ENCODE measurements around the gene TCP10L.

DNA sequence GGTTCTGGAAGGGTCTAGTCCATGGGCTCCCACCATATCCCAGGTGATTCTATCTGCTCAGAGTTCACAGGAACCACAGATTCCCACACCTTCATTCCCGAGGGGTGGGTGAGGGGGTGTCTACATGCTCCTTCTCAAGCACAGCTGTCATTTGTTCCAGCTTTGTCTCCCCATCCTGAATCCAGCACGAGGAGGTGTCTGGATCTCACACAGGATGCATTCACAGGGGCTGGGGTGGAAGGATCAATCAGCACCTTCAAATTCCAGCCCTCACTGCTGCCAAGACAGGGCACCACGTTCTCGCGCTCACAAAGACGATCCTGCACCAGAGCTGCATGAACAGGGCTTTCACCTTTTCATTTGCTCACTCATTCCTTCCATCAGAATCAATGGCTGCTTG lies 52.7 kb downstream of the TCP10L start:
- TF ChIP-seq, protein P1, sequence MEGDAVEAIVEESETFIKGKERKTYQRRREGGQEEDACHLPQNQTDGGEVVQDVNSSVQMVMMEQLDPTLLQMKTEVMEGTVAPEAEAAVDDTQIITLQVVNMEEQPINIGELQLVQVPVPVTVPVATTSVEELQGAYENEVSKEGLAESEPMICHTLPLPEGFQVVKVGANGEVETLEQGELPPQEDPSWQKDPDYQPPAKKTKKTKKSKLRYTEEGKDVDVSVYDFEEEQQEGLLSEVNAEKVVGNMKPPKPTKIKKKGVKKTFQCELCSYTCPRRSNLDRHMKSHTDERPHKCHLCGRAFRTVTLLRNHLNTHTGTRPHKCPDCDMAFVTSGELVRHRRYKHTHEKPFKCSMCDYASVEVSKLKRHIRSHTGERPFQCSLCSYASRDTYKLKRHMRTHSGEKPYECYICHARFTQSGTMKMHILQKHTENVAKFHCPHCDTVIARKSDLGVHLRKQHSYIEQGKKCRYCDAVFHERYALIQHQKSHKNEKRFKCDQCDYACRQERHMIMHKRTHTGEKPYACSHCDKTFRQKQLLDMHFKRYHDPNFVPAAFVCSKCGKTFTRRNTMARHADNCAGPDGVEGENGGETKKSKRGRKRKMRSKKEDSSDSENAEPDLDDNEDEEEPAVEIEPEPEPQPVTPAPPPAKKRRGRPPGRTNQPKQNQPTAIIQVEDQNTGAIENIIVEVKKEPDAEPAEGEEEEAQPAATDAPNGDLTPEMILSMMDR (IDR thresholded peaks at IDR 0.05; ENCODE audit: insufficient read depth, low read length), result no peak
- TF ChIP-seq, protein P2, sequence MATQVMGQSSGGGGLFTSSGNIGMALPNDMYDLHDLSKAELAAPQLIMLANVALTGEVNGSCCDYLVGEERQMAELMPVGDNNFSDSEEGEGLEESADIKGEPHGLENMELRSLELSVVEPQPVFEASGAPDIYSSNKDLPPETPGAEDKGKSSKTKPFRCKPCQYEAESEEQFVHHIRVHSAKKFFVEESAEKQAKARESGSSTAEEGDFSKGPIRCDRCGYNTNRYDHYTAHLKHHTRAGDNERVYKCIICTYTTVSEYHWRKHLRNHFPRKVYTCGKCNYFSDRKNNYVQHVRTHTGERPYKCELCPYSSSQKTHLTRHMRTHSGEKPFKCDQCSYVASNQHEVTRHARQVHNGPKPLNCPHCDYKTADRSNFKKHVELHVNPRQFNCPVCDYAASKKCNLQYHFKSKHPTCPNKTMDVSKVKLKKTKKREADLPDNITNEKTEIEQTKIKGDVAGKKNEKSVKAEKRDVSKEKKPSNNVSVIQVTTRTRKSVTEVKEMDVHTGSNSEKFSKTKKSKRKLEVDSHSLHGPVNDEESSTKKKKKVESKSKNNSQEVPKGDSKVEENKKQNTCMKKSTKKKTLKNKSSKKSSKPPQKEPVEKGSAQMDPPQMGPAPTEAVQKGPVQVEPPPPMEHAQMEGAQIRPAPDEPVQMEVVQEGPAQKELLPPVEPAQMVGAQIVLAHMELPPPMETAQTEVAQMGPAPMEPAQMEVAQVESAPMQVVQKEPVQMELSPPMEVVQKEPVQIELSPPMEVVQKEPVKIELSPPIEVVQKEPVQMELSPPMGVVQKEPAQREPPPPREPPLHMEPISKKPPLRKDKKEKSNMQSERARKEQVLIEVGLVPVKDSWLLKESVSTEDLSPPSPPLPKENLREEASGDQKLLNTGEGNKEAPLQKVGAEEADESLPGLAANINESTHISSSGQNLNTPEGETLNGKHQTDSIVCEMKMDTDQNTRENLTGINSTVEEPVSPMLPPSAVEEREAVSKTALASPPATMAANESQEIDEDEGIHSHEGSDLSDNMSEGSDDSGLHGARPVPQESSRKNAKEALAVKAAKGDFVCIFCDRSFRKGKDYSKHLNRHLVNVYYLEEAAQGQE (IDR thresholded peaks at IDR 0.05; ENCODE audit: insufficient replicate concordance, low read depth), result no peak
